ENCODE data around the gene CLEC7A.

CLEC7A gene

DNA sequence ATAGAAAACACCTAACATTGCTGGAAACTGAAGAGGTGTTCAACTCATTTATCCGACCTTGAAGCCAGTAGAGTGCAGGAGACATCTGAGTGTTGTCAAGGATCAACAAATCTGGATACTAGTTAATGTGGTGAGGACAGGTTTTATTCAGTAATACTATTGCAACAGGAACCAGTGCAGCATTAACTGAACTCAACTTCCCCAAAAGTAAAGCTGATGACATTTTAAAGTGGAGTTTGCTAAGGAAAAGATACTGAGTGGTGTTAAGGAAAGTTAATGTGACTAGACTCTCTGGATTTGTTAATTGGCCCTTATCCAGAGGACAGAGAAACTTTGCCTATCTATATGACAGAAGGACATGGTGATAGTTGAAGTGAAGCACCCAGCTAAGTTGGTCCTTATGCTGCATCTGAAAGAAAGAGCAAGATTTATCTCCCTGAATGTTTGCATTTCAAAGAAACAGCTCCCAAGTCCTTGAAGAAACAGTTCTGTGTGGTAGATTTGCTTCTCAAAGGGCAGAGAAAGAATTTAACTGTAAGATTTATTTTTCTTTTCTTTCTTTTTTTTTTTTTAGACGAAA, 1.2 kb upstream of the CLEC7A start:
- in situ Hi-C loops (cut with MboI; ENCODE audit: low sequenced_read_pairs, unreplicated experiment): loop anchor here (25.0 kb wide), 1 partner anchor 319 kb away; no protein-coding TSS in a partner anchor
- TF ChIP-seq, protein P1, sequence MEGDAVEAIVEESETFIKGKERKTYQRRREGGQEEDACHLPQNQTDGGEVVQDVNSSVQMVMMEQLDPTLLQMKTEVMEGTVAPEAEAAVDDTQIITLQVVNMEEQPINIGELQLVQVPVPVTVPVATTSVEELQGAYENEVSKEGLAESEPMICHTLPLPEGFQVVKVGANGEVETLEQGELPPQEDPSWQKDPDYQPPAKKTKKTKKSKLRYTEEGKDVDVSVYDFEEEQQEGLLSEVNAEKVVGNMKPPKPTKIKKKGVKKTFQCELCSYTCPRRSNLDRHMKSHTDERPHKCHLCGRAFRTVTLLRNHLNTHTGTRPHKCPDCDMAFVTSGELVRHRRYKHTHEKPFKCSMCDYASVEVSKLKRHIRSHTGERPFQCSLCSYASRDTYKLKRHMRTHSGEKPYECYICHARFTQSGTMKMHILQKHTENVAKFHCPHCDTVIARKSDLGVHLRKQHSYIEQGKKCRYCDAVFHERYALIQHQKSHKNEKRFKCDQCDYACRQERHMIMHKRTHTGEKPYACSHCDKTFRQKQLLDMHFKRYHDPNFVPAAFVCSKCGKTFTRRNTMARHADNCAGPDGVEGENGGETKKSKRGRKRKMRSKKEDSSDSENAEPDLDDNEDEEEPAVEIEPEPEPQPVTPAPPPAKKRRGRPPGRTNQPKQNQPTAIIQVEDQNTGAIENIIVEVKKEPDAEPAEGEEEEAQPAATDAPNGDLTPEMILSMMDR (IDR thresholded peaks at IDR 0.05; ENCODE audit: borderline replicate concordance, control extremely low read depth, extremely low read depth, insufficient read depth, missing control alignments): no peak
- no peak for DNase-seq (ENCODE audit: low spot score)

DNA sequence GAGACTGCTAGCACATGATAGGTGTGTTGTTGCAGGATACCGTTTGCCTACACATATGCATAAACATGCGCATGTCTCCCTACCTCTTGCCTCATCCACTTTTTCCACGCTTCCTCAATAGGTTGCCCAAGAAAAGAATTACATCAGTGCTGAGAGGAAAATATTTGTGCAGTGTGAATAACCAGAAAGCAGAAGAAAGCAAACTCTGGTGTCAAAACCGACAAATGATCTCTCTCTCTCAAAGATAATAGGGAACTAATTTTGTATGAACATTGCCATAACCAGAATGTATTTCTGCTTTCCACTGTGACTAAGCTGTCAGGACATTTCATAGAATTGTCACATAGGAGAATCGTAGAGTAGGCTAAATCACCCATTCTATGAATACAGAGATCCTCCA, 1.3 kb downstream of the CLEC7A start:
- in situ Hi-C loops (cut with MboI; ENCODE audit: low sequenced_read_pairs, unreplicated experiment): loop anchor here (25.0 kb wide), 1 partner anchor 316 kb away; no protein-coding TSS in a partner anchor
- DNase-seq (ENCODE audit: low spot score): no peak
- TF ChIP-seq, protein P1 (IDR thresholded peaks at IDR 0.05; ENCODE audit: borderline replicate concordance, control extremely low read depth, extremely low read depth, insufficient read depth, missing control alignments): no peak

DNA sequence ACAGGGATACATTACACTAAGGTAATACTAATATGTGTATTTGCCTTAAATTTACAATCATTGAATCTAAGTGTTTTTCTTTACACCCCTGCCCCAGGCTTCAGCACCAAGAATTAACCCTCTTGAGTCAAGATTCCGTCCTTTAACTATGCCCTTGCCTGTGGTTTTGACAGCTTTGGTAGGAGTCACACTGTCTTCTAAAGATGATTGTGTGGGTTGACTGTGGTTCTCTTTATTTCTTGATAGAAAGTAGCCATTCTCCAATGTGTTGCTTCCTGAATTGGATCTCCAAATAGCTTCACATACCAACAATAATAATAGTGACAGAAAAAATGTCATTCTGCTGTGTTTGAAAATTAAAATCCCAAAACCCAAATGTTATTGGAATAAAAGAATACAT, 3.6 kb downstream of the CLEC7A start:
- no peak for DNase-seq (ENCODE audit: low spot score)
- TF ChIP-seq, protein P1 (IDR thresholded peaks at IDR 0.05; ENCODE audit: borderline replicate concordance, control extremely low read depth, extremely low read depth, insufficient read depth, missing control alignments): no peak
- in situ Hi-C loops (cut with MboI; ENCODE audit: low sequenced_read_pairs, unreplicated experiment): loop anchor here (25.0 kb wide), 1 partner anchor 314 kb away; no protein-coding TSS in a partner anchor

DNA sequence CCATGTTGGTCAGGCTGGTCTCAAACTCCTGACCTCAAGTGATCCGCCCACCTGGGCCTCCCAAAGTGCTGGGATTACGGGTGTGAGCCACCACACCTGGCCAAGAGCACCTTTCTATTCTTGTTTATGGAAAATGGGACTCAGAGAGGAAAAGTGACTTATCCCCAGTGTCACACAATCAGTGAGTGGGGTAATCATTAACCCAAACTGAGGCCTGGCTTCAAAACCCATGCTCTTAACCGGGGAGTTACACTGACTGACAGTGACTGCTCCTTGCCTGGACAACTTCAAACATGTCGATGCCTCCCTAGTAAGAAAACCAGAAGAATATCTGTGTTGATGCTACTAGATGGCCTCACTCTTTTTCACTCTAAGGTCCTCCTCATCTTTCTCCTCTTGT, 7.3 kb downstream of the CLEC7A start:
- TF ChIP-seq, protein P1 (IDR thresholded peaks at IDR 0.05; ENCODE audit: borderline replicate concordance, control extremely low read depth, extremely low read depth, insufficient read depth, missing control alignments): no peak
- in situ Hi-C loops (cut with MboI; ENCODE audit: low sequenced_read_pairs, unreplicated experiment): no loop called here
- DNase-seq (ENCODE audit: low spot score): no peak

DNA sequence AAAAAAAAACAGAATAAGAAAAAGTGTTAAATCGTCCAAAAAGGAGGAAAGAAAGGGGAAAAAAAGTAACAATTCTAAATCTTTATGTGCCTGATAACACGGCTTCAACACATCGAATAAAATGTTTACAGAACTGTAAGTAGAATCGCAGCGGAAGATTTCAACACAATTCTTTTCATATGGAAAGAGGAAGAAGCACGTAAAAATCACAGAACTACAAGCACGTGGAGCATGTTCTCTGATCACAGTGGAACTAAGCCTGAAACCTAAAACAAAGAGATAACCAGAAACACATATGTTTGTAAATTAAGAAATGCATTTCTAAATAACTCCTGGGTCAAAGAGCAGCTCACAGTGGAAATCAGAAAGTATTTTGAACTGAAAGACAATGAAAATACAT, 8.7 kb downstream of the CLEC7A start:
- in situ Hi-C loops (cut with MboI; ENCODE audit: low sequenced_read_pairs, unreplicated experiment): no loop called here
- TF ChIP-seq, protein P1 (IDR thresholded peaks at IDR 0.05; ENCODE audit: borderline replicate concordance, control extremely low read depth, extremely low read depth, insufficient read depth, missing control alignments): no peak
- DNase-seq (ENCODE audit: low spot score): no peak

DNA sequence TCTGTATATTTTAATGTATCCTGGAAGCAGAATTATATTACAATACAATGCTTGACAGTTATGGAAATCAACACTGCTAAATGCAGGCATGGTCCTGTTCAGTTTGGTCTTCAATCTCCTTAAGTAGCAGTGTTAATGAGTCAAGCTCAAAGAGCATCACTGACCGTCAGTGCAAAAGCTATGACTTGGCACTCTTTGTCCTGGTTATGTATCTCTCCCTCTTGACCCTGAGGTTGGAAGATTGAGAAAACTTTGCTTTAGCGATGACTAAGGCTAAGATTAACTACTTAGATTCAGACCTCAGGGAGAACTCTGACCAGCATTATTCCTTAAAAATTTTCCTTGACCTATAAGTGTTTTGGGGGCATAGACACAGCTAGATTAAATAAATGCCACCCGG, 10.9 kb downstream of the CLEC7A start:
- no peak for DNase-seq (ENCODE audit: low spot score)
- in situ Hi-C loops (cut with MboI; ENCODE audit: low sequenced_read_pairs, unreplicated experiment): no loop called here
- TF ChIP-seq, protein P1 (IDR thresholded peaks at IDR 0.05; ENCODE audit: borderline replicate concordance, control extremely low read depth, extremely low read depth, insufficient read depth, missing control alignments): no peak
